ENCODE data around the gene BCAN.
A peak's percentile ranks its signal among the peaks of the same experiment; 100 is the strongest.

Gene BCAN

GRCh38 chr1:156668801-156669637 lies 27.1 kb downstream of the BCAN start:
- peak overlapping the region; percentile 85 for H3K27ac ChIP-seq (ENCODE audit: low read depth, low read length)
- H3K9me3 ChIP-seq (ENCODE audit: control insufficient read depth, insufficient read depth, low read length), result no peaks in the 10 kb centered on the region
- H3K27me3 ChIP-seq (ENCODE audit: control insufficient read depth, insufficient read depth, low read length), result no peaks in the 10 kb centered on the region
- no peak overlapping the region for H3K9ac ChIP-seq (ENCODE audit: low read depth, low read length)
- peaks cover 22% of the 10 kb centered on the region for H3K36me3 ChIP-seq (ENCODE audit: control insufficient read depth, insufficient read depth, low read length)
- H3K4me1 ChIP-seq (ENCODE audit: control insufficient read depth, insufficient read depth, low read length), result peaks cover 63% of the 10 kb centered on the region
- H3K4me3 ChIP-seq (ENCODE audit: low read depth, low read length), result no peak overlapping the region

DNA sequence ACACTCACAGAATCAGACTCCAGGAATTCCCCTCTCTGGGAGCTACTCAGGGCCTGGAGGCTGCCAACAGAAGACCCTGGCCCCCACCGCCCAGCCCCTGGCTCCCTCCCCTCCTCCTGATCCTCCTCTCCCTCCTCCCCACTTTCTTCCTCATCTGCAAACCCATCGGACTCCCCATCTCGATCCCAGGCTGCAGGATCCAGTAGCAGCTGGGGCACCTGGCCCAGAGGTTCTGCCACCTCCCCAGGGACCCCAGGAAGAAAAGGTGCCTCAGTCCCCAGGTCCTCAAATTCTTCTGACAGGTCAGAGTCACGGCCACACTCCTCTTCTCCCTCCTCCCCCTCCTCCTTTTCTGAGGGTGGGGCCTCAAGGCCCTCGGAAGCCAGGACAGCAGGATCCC lies 27.9 kb downstream of the BCAN start:
- H3K27me3 ChIP-seq (ENCODE audit: control insufficient read depth, insufficient read depth, low read length), result no peaks in the 10 kb centered on the region
- H3K36me3 ChIP-seq (ENCODE audit: control insufficient read depth, insufficient read depth, low read length), result peaks cover 28% of the 10 kb centered on the region
- H3K27ac ChIP-seq (ENCODE audit: low read depth, low read length), result peak overlapping the region; percentile 85
- H3K9ac ChIP-seq (ENCODE audit: low read depth, low read length), result no peak overlapping the region
- no peaks in the 10 kb centered on the region for H3K9me3 ChIP-seq (ENCODE audit: control insufficient read depth, insufficient read depth, low read length)
- peaks cover 63% of the 10 kb centered on the region for H3K4me1 ChIP-seq (ENCODE audit: control insufficient read depth, insufficient read depth, low read length)
- H3K4me3 ChIP-seq (ENCODE audit: low read depth, low read length), result no peak overlapping the region

- Histone ChIP-seq H3K27me3 (ENCODE audit: control insufficient read depth, insufficient read depth, low read length) (no peaks in the 10 kb centered on the region), H3K4me1 (ENCODE audit: control insufficient read depth, insufficient read depth, low read length) (peaks cover 64% of the 10 kb centered on the region), H3K9me3 (ENCODE audit: control insufficient read depth, insufficient read depth, low read length) (no peaks in the 10 kb centered on the region), H3K9ac (ENCODE audit: low read depth, low read length) (no peak overlapping the region), H3K36me3 (ENCODE audit: control insufficient read depth, insufficient read depth, low read length) (peaks cover 31% of the 10 kb centered on the region), H3K4me3 (ENCODE audit: low read depth, low read length) (no peak overlapping the region), H3K27ac (ENCODE audit: low read depth, low read length) (no peak overlapping the region)
Measured at GRCh38 chr1:156670359-156670758, 28.4 kb downstream of the BCAN start.

DNA sequence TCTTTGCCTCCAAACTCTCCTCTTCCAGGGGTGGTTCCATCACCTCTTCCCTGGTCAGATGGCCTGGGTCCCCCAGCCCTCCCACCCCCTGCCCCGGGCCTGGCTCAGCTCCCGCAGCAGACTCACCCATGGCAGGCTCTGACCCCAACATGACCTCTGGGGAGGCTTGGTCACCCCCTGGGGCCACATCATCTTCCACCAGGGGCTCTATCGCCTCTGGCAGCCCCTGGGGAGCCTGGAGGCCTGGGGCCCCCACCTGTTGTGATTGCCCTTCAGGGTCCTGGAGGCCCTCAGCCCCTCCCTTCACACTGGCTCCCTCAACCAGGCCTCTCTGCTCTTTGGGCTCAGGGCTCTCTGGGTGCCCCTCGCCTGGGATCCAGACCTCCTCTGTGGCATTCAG lies 28.9 kb downstream of the BCAN start:
- Histone ChIP-seq H3K4me3 (ENCODE audit: low read depth, low read length) (no peak overlapping the region), H3K4me1 (ENCODE audit: control insufficient read depth, insufficient read depth, low read length) (peaks cover 64% of the 10 kb centered on the region), H3K27me3 (ENCODE audit: control insufficient read depth, insufficient read depth, low read length) (peaks cover 2% of the 10 kb centered on the region; the same call in 1 of the 2 replicates), H3K36me3 (ENCODE audit: control insufficient read depth, insufficient read depth, low read length) (peaks cover 31% of the 10 kb centered on the region), H3K27ac (ENCODE audit: low read depth, low read length) (no peak overlapping the region), H3K9me3 (ENCODE audit: control insufficient read depth, insufficient read depth, low read length) (no peaks in the 10 kb centered on the region), H3K9ac (ENCODE audit: low read depth, low read length) (no peak overlapping the region)

DNA sequence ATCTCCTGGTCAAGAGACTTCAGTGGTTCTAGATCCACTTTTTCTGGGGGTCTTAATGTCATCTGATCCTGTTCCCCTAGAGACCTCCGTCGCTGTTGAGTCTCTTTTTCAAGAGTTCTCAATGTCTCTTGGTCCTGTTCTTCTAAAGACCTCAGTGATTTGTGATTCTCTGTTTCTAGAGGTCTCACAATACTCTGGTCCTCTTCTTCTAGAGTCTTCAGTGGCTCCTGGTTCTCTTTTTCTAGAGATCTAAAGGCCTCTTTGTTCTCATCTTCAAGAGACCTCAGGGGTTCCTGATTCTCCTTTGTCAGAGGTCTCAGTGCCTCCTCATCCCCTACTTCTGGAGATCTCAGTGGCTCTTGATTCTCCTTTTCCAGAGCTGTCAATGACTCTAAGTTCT lies 29.9 kb downstream of the BCAN start:
- peaks cover 4% of the 10 kb centered on the region; the same call in 1 of the 2 replicates for H3K27me3 ChIP-seq (ENCODE audit: control insufficient read depth, insufficient read depth, low read length)
- H3K36me3 ChIP-seq (ENCODE audit: control insufficient read depth, insufficient read depth, low read length), result peaks cover 31% of the 10 kb centered on the region
- no peaks in the 10 kb centered on the region for H3K9me3 ChIP-seq (ENCODE audit: control insufficient read depth, insufficient read depth, low read length)
- no peak overlapping the region for H3K4me3 ChIP-seq (ENCODE audit: low read depth, low read length)
- H3K9ac ChIP-seq (ENCODE audit: low read depth, low read length), result no peak overlapping the region
- peak overlapping the region; percentile 4 for H3K27ac ChIP-seq (ENCODE audit: low read depth, low read length)
- H3K4me1 ChIP-seq (ENCODE audit: control insufficient read depth, insufficient read depth, low read length), result peaks cover 69% of the 10 kb centered on the region

DNA sequence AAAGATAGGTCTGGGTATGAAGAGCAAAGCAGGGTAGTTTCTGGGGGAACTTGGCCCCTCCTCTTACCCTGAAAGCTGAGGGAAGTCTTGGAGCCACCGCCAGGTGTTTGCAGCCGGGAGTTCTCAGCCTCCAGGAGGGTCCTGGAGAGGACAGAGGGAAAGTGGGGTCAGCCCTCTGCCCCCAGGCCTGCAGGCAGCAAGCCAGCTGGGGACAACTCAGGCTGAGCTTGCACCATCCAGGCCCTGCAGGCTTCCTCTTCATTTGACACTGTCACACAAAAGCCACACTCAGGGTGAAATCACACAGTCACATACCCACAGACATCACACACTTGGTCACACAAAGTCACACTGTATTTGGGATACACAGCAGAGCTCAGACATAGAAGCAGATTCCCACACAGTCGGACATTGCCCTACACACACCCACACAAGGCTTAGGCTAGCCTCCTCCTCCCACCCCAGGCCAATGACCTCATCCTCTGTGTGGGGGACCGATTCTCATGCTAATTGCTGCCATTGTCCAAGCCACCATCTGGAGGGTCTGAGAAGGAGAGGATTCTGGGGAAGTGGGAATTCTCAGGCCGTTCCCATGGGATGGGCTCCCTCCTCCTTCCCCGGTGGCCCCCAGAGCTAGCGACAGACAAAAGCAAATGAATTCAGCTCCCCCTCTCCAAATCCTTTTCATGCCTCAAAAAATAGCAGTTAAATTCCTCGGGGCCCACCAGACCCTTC lies 31.6 kb downstream of the BCAN start:
- peaks cover 4% of the 10 kb centered on the region; the same call in 1 of the 2 replicates for H3K27me3 ChIP-seq (ENCODE audit: control insufficient read depth, insufficient read depth, low read length)
- no peaks in the 10 kb centered on the region for H3K9me3 ChIP-seq (ENCODE audit: control insufficient read depth, insufficient read depth, low read length)
- H3K9ac ChIP-seq (ENCODE audit: low read depth, low read length), result peak overlapping the region; percentile 44
- H3K4me1 ChIP-seq (ENCODE audit: control insufficient read depth, insufficient read depth, low read length), result peaks cover 64% of the 10 kb centered on the region
- peak overlapping the region; percentile 46 for H3K4me3 ChIP-seq (ENCODE audit: low read depth, low read length)
- H3K27ac ChIP-seq (ENCODE audit: low read depth, low read length), result peak overlapping the region; percentile 99
- H3K36me3 ChIP-seq (ENCODE audit: control insufficient read depth, insufficient read depth, low read length), result peaks cover 31% of the 10 kb centered on the region

GRCh38 chr1:156675210-156676113 lies 33.5 kb downstream of the BCAN start:
- peak overlapping the region; percentile 99 for H3K27ac ChIP-seq (ENCODE audit: low read depth, low read length)
- no peaks in the 10 kb centered on the region for H3K9me3 ChIP-seq (ENCODE audit: control insufficient read depth, insufficient read depth, low read length)
- peaks cover 46% of the 10 kb centered on the region for H3K4me1 ChIP-seq (ENCODE audit: control insufficient read depth, insufficient read depth, low read length)
- H3K9ac ChIP-seq (ENCODE audit: low read depth, low read length), result peak overlapping the region; percentile 73
- peak overlapping the region; percentile 73 for H3K4me3 ChIP-seq (ENCODE audit: low read depth, low read length)
- H3K27me3 ChIP-seq (ENCODE audit: control insufficient read depth, insufficient read depth, low read length), result peaks cover 4% of the 10 kb centered on the region; the same call in 1 of the 2 replicates
- H3K36me3 ChIP-seq (ENCODE audit: control insufficient read depth, insufficient read depth, low read length), result peaks cover 31% of the 10 kb centered on the region

DNA sequence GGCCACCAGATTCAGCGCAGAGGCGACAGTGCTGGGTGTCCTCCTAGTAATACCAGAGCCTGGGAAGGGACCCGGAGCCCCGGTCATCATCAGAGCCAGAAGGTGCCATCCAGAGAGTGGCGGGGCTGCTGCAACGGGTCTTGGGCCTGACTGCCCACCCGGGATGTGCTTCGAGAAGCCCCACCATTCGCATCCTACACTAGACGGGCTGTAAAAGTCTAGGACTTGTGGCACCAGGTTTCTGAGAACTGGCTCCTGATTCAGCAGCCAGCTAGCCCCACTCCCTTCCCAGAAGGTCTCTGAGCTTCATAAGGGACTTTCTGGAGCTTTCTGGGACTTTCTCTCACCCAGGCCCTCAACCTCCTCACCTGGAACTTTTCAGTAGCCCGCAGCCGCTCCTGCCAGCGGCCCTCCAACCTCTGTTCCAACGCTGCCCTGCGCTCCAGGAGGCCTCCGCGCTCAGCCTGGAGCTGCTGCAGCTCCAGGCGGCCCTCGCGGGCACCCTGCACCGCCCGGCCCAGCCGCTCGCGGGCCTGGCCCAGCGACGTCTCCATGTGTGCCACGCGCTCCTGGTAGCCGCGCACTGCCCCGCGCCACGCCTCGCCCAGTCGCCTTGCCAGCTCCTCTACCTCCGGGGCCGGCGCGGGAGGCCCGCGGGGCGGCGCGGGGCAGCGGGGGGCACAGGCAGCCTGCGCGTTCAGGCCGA lies 34.4 kb downstream of the BCAN start:
- Histone ChIP-seq H3K9me3 (ENCODE audit: control insufficient read depth, insufficient read depth, low read length) (no peaks in the 10 kb centered on the region), H3K4me3 (ENCODE audit: low read depth, low read length) (peak overlapping the region; percentile 73), H3K27ac (ENCODE audit: low read depth, low read length) (peak overlapping the region; percentile 99), H3K27me3 (ENCODE audit: control insufficient read depth, insufficient read depth, low read length) (peaks cover 4% of the 10 kb centered on the region; the same call in 1 of the 2 replicates), H3K9ac (ENCODE audit: low read depth, low read length) (peak overlapping the region; percentile 73), H3K36me3 (ENCODE audit: control insufficient read depth, insufficient read depth, low read length) (peaks cover 30% of the 10 kb centered on the region), H3K4me1 (ENCODE audit: control insufficient read depth, insufficient read depth, low read length) (peaks cover 43% of the 10 kb centered on the region)

GRCh38 chr1:156676820-156677615 lies 35.1 kb downstream of the BCAN start, which contains the start of gene NES:
NES (minus strand) TSS chr1:156677407; CDS start chr1:156677264, 143 bp downstream.
- Histone ChIP-seq H3K9me3 (ENCODE audit: control insufficient read depth, insufficient read depth, low read length) (no peaks in the 10 kb centered on the region), H3K9ac (ENCODE audit: low read depth, low read length) (peak within 1 kb of the TSS; percentile 73), H3K36me3 (ENCODE audit: control insufficient read depth, insufficient read depth, low read length) (peaks cover 23% of the 10 kb centered on the region), H3K27me3 (ENCODE audit: control insufficient read depth, insufficient read depth, low read length) (peaks cover 4% of the 10 kb centered on the region; the same call in 1 of the 2 replicates), H3K27ac (ENCODE audit: low read depth, low read length) (peak within 1 kb of the TSS; percentile 99), H3K4me3 (ENCODE audit: low read depth, low read length) (peak within 1 kb of the TSS; percentile 73), H3K4me1 (ENCODE audit: control insufficient read depth, insufficient read depth, low read length) (peaks cover 46% of the 10 kb centered on the region)

Measured in HUES48 (cell line).